ENCODE measurements around the gene TGFB1.
"Not testable (repeated sequence)": the region's sequence is repeated elsewhere in the genome, so short reads cannot be mapped to it uniquely, and the experiment has no call there.

TGFB1 gene

GRCh38 chr19:41353466-41354342 lies at the start of gene TGFB1:
Gene TGFB1 (minus strand): TSS chr19:41353922. CDS start chr19:41353044, 878 bp downstream.
- peak; percentile 91 for DNase-seq

- no peak for DNase-seq
These were observed 48.3 kb upstream of the TGFB1 start for GRCh38 chr19:41402010-41402409.

- DNase-seq, result no peak
These were observed 47.8 kb upstream of the TGFB1 start for GRCh38 chr19:41401483-41401882.

- no peak for DNase-seq
These were observed 45.8 kb upstream of the TGFB1 start for GRCh38 chr19:41399525-41399924.

GRCh38 chr19:41399091-41399490 lies 45.4 kb upstream of the TGFB1 start:
- DNase-seq, result no peak

GRCh38 chr19:41398598-41398997 lies 44.9 kb upstream of the TGFB1 start:
- no peak for DNase-seq

GRCh38 chr19:41398050-41398418 lies 44.3 kb upstream of the TGFB1 start:
- no peak for DNase-seq

GRCh38 chr19:41397086-41398049 lies 43.6 kb upstream of the TGFB1 start, which contains the start of the genes BCKDHA and EXOSC5:
Gene BCKDHA (plus strand): TSS chr19:41397818. CDS start chr19:41397828, 10 bp downstream.
Gene EXOSC5 (minus strand): TSS chr19:41397359. CDS start chr19:41397328, 31 bp downstream.
- DNase-seq, result peak; percentile 100

- DNase-seq, result no peak
These were observed 41.6 kb upstream of the TGFB1 start for GRCh38 chr19:41395355-41395754.

GRCh38 chr19:41392775-41393174 lies 39.1 kb upstream of the TGFB1 start:
- DNase-seq, result no peak

- no peak for DNase-seq
These were observed 37.9 kb upstream of the TGFB1 start for GRCh38 chr19:41391618-41392017.

- DNase-seq, result no peak
These were observed 32.7 kb upstream of the TGFB1 start for GRCh38 chr19:41386442-41386841.

GRCh38 chr19:41384351-41384750 lies 30.6 kb upstream of the TGFB1 start:
- DNase-seq, result no peak

GRCh38 chr19:41381536-41381935 lies 27.8 kb upstream of the TGFB1 start:
- not testable (repeated sequence) for DNase-seq

- no peak for DNase-seq
These were observed 24.4 kb upstream of the TGFB1 start for GRCh38 chr19:41377977-41378709.

- peak; percentile 49 for DNase-seq
These were observed 23.3 kb upstream of the TGFB1 start for GRCh38 chr19:41376998-41377365.

- DNase-seq, result peak; percentile 17
These were observed 22.7 kb upstream of the TGFB1 start, which contains the start of gene TMEM91 for GRCh38 chr19:41376241-41376997. Gene TMEM91 (plus strand): TSS chr19:41376533. CDS start chr19:41378310, 1,777 bp downstream.

- DNase-seq, result no peak
These were observed 20.3 kb upstream of the TGFB1 start for GRCh38 chr19:41373993-41374392.

GRCh38 chr19:41372501-41372900 lies 18.8 kb upstream of the TGFB1 start:
- DNase-seq, result no peak

- no peak for DNase-seq
These were observed 17.8 kb upstream of the TGFB1 start for GRCh38 chr19:41371541-41371940.

- DNase-seq, result not testable (repeated sequence)
These were observed 17.4 kb upstream of the TGFB1 start for GRCh38 chr19:41371119-41371518.

- no peak for DNase-seq
These were observed 16.0 kb upstream of the TGFB1 start for GRCh38 chr19:41369769-41370168.

Measured in activated naive CD4-positive, alpha-beta T cell treated with Interleukin-2 at 50 U/mL for 16 hours (primary cell).